22Rv1 (cell line): Measurements from ENCODE around the gene IZUMO1.

Experiments
- ZFX ChIP-seq: fragments of 450-650 bp; IDR thresholded peaks from 2 replicates; pipeline ENCODE4 v1.6.1; 2017; ENCODE audit warnings: antibody characterized with exemption, borderline replicate concordance
- TF ChIP-seq, protein P1 (sequence below): fragments of 450-650 bp; IDR thresholded peaks from 2 replicates; pipeline ENCODE4 v1.5.1; 2017; ENCODE audit warnings: mild to moderate bottlenecking

DNA sequence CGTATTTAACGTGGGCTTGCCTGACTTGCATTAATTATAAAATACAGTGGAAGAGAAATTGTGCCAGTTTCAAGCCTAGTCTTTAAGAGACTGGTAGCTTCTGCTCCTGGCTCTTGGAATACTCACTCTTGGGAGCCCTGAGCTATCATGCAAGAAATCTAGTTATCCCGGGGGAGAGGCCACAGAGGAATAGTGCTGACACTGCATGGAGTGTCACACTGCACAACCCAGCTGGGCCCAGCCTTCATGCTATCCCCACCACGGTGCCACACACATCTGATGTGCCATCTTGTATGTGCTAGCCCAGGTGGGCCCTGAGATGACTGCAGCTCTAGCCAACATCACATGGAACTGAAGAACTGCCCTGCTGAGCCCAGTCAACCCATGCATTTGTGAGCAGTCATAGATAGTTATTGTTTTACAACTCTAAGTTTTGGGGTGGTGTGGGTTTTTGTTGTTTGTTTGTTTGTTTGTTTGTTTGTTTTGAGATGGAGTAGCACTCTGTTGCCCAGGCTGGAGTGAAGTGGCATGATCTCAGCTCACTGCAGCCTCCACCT lies 35.5 kb downstream of the IZUMO1 start:
- TF ChIP-seq, protein P1, sequence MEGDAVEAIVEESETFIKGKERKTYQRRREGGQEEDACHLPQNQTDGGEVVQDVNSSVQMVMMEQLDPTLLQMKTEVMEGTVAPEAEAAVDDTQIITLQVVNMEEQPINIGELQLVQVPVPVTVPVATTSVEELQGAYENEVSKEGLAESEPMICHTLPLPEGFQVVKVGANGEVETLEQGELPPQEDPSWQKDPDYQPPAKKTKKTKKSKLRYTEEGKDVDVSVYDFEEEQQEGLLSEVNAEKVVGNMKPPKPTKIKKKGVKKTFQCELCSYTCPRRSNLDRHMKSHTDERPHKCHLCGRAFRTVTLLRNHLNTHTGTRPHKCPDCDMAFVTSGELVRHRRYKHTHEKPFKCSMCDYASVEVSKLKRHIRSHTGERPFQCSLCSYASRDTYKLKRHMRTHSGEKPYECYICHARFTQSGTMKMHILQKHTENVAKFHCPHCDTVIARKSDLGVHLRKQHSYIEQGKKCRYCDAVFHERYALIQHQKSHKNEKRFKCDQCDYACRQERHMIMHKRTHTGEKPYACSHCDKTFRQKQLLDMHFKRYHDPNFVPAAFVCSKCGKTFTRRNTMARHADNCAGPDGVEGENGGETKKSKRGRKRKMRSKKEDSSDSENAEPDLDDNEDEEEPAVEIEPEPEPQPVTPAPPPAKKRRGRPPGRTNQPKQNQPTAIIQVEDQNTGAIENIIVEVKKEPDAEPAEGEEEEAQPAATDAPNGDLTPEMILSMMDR, result no peak
- TF ChIP-seq ZFX, result no peak
